CD4-positive, alpha-beta T cell treated with Interleukin-6 for 4 hours (primary cell): ENCODE measurements around the gene C11orf16.
"Not testable (repeated sequence)": the region's sequence is repeated elsewhere in the genome, so short reads cannot be mapped to it uniquely, and the experiment has no call there.

ENCODE experiments used
- DNase-seq: peaks from one replicate; pipeline ENCODE4 v3.0.0-alpha.2; 2020; ENCODE audit warnings: mixed read lengths

C11orf16 gene

GRCh38 chr11:8932564-8933180 is at the start of gene C11orf16:
Gene C11orf16, minus strand, starts transcription at chr11:8932947. Its CDS starts 639 bp downstream, at chr11:8932308.
- no peak for DNase-seq

- DNase-seq: no peak
Observed at GRCh38 chr11:8980485-8980884, 47.7 kb upstream of the C11orf16 start.

GRCh38 chr11:8979365-8979764 is 46.6 kb upstream of the C11orf16 start:
- DNase-seq: not testable (repeated sequence)

- DNase-seq: no peak
Observed at GRCh38 chr11:8973121-8973520, 40.4 kb upstream of the C11orf16 start.

GRCh38 chr11:8971924-8972316 is 39.2 kb upstream of the C11orf16 start:
- DNase-seq: no peak

- DNase-seq: no peak
Observed at GRCh38 chr11:8971196-8971923, 38.6 kb upstream of the C11orf16 start.

GRCh38 chr11:8967184-8967583 is 34.4 kb upstream of the C11orf16 start:
- DNase-seq: no peak

- DNase-seq: peak; percentile 82
Observed at GRCh38 chr11:8964324-8965320, 31.9 kb upstream of the C11orf16 start, which contains the start of gene TMEM9B. Gene TMEM9B, minus strand, starts transcription at chr11:8964442. Its CDS starts 129 bp downstream, at chr11:8964313.

GRCh38 chr11:8963569-8964323 is 31.0 kb upstream of the C11orf16 start:
- DNase-seq: peak; percentile 85

- no peak for DNase-seq
Observed at GRCh38 chr11:8962841-8963240, 30.1 kb upstream of the C11orf16 start.

- DNase-seq: no peak
Observed at GRCh38 chr11:8961401-8961800, 28.7 kb upstream of the C11orf16 start.

- DNase-seq: peak; percentile 31
Observed at GRCh38 chr11:8959546-8960166, 26.9 kb upstream of the C11orf16 start.

- DNase-seq: no peak
Observed at GRCh38 chr11:8956860-8957259, 24.1 kb upstream of the C11orf16 start.

GRCh38 chr11:8948886-8949285 is 16.1 kb upstream of the C11orf16 start:
- no peak for DNase-seq

- DNase-seq: no peak
Observed at GRCh38 chr11:8947230-8947943, 14.6 kb upstream of the C11orf16 start.

- DNase-seq: no peak
Observed at GRCh38 chr11:8942518-8943066, 9.8 kb upstream of the C11orf16 start, which contains the start of gene ASCL3. Gene ASCL3, minus strand, starts transcription at chr11:8943016. Its CDS starts 4,855 bp downstream, at chr11:8938161.

- no peak for DNase-seq
Observed at GRCh38 chr11:8941341-8942103, 8.8 kb upstream of the C11orf16 start.

GRCh38 chr11:8937659-8938058 is 4.9 kb upstream of the C11orf16 start:
- no peak for DNase-seq

- DNase-seq: no peak
Observed at GRCh38 chr11:8937159-8937558, 4.4 kb upstream of the C11orf16 start.

GRCh38 chr11:8935789-8936188 is 3.0 kb upstream of the C11orf16 start:
- not testable (repeated sequence) for DNase-seq
